NCI-H146 (cell line): Measurements from ENCODE around the gene IGF1R.

Experiments
- DNase-seq: peaks from one replicate; lab custom pipeline; 2025; lab: John Stamatoyannopoulos, UW

IGF1R gene

GRCh38 chr15:98705070-98705469 is 56.7 kb downstream of the IGF1R start:
- no peak for DNase-seq

- no peak for DNase-seq
These were observed 58.0 kb downstream of the IGF1R start for GRCh38 chr15:98706387-98706786.

- no peak for DNase-seq
These were observed 58.6 kb downstream of the IGF1R start for GRCh38 chr15:98706986-98707385.

- DNase-seq, result no peak
These were observed 59.8 kb downstream of the IGF1R start for GRCh38 chr15:98708037-98708590.

GRCh38 chr15:98711810-98712209 is 63.5 kb downstream of the IGF1R start:
- no peak for DNase-seq

GRCh38 chr15:98712845-98713584 is 64.7 kb downstream of the IGF1R start:
- DNase-seq, result no peak

GRCh38 chr15:98713585-98714001 is 65.3 kb downstream of the IGF1R start:
- DNase-seq, result no peak

GRCh38 chr15:98714922-98715321 is 66.6 kb downstream of the IGF1R start:
- DNase-seq, result no peak

GRCh38 chr15:98715401-98715800 is 67.1 kb downstream of the IGF1R start:
- no peak for DNase-seq

GRCh38 chr15:98715890-98716443 is 67.6 kb downstream of the IGF1R start:
- no peak for DNase-seq

- DNase-seq, result no peak
These were observed 69.0 kb downstream of the IGF1R start for GRCh38 chr15:98717371-98717770.

- DNase-seq, result no peak
These were observed 69.6 kb downstream of the IGF1R start for GRCh38 chr15:98717942-98718341.

GRCh38 chr15:98718426-98719136 is 70.2 kb downstream of the IGF1R start:
- DNase-seq, result no peak

GRCh38 chr15:98719137-98719740 is 70.9 kb downstream of the IGF1R start:
- no peak for DNase-seq

GRCh38 chr15:98720031-98720430 is 71.7 kb downstream of the IGF1R start:
- no peak for DNase-seq

GRCh38 chr15:98720577-98721565 is 72.5 kb downstream of the IGF1R start:
- no peak for DNase-seq

- DNase-seq, result no peak
These were observed 73.9 kb downstream of the IGF1R start for GRCh38 chr15:98722209-98722608.

- no peak for DNase-seq
These were observed 74.3 kb downstream of the IGF1R start for GRCh38 chr15:98722645-98723044.

GRCh38 chr15:98723195-98723594 is 74.9 kb downstream of the IGF1R start:
- no peak for DNase-seq

GRCh38 chr15:98724048-98724447 is 75.7 kb downstream of the IGF1R start:
- no peak for DNase-seq

- no peak for DNase-seq
These were observed 76.2 kb downstream of the IGF1R start for GRCh38 chr15:98724494-98724893.
